H1 (cell line): ENCODE measurements around the gene AGBL4. TPM values are rescaled to one million over a fixed set of nuclear protein-coding genes. Genes with fewer than 3 reads are reported as not detected.

Experiments used
- CTCF ChIA-PET: fragments of 300-600 bp; sonication (Branson Sonifier 250); formaldehyde crosslinking; loops from one replicate; lab custom pipeline; 2021; ENCODE audit not compliant: partially characterized antibody; lab: Charles Lee
- POLR2A ChIA-PET: fragments of 300-600 bp; sonication (Branson Sonifier 250); formaldehyde crosslinking; loops from one replicate; lab custom pipeline; 2021; ENCODE audit warnings: inconsistent platforms; ENCODE audit not compliant: partially characterized antibody; lab: Charles Lee
- DNase-seq, 2 experiments: peaks; one replicate each; pipeline versions ENCODE4 v3.0.0 to v3.0.0-alpha.2; 2010 to 2022; ENCODE audit warnings: low spot score in 2 of 2, low read depth in 1 of 2, mixed read lengths in 1 of 2
- FAIRE-seq: peaks from 2 replicates; lab custom pipeline; 2011; peaks lifted over from hg19 to GRCh38; lab: Jason Lieb, UNC
- H2AFZ ChIP-seq: 2 replicates; pipeline ENCODE4 v1.8.1; 2012; ENCODE audit warnings: low read length, inconsistent platforms
- H2AK5ac ChIP-seq: 2 replicates; pipeline ENCODE4 v1.6.1; 2013; ENCODE audit warnings: low read depth, low read length
- H2BK120ac ChIP-seq: replicated peaks from 2 replicates; pipeline ENCODE3; 2013; ENCODE audit warnings: low read depth, low read length, inconsistent platforms
- H2BK12ac ChIP-seq: 2 replicates; pipeline ENCODE4 v1.6.1; 2013; ENCODE audit warnings: low read depth, low read length
- H2BK15ac ChIP-seq: 2 replicates; pipeline ENCODE4 v1.6.1; 2013; ENCODE audit warnings: low read length
- H2BK20ac ChIP-seq: 2 replicates; pipeline ENCODE4 v1.6.1; 2013; ENCODE audit warnings: low read length
- H2BK5ac ChIP-seq: 2 replicates; pipeline ENCODE4 v1.6.1; 2013; ENCODE audit warnings: low read depth, low read length
- H3K14ac ChIP-seq: 2 replicates; pipeline ENCODE4 v1.6.1; 2013; ENCODE audit warnings: inconsistent platforms; ENCODE audit not compliant: insufficient read length
- H3K18ac ChIP-seq: 2 replicates; pipeline ENCODE4 v1.6.1; 2013; ENCODE audit warnings: low read length; ENCODE audit errors: extremely low read depth
- H3K23ac ChIP-seq: 2 replicates; pipeline ENCODE4 v1.6.1; 2013; ENCODE audit warnings: inconsistent platforms; ENCODE audit not compliant: insufficient read length
- H3K23me2 ChIP-seq: 2 replicates; pipeline ENCODE4 v1.6.1; 2013; ENCODE audit warnings: low read depth, low read length
- H3K27ac ChIP-seq: 2 replicates; pipeline ENCODE4 v1.6.1; 2011; ENCODE audit warnings: low read depth, low read length, inconsistent platforms
- H3K27me3 ChIP-seq, 4 experiments: replicated peaks in 1 of 4; 1 replicate in 1 of 4; 2 replicates in 3 of 4; pipeline versions ENCODE4 v1.6.1 to v1.8.1; 2011 to 2013; ENCODE audit warnings: low read length in 3 of 4, mild to moderate bottlenecking in 3 of 4, inconsistent platforms in 2 of 4, mixed read lengths in 2 of 4, moderate library complexity in 1 of 4; ENCODE audit not compliant: control insufficient read depth in 3 of 4, insufficient read depth in 3 of 4; ENCODE audit errors: extremely low read depth in 1 of 4
- H3K36me3 ChIP-seq, 4 experiments: 2 replicates each; pipeline versions ENCODE4 v1.6.1 to v1.8.1; 2011 to 2013; ENCODE audit warnings: mild to moderate bottlenecking in 4 of 4, low read length in 3 of 4, moderate library complexity in 2 of 4, control low read depth in 1 of 4, inconsistent platforms in 1 of 4; ENCODE audit not compliant: insufficient read depth in 4 of 4, control insufficient read depth in 2 of 4
- H3K4ac ChIP-seq: replicated peaks from 2 replicates; pipeline ENCODE3; 2013; ENCODE audit warnings: low read length, low read depth, mixed read lengths, inconsistent platforms; ENCODE audit not compliant: insufficient read length
- H3K4me1 ChIP-seq, 4 experiments: replicated peaks in 1 of 4; 1 replicate in 1 of 4; 2 replicates in 3 of 4; pipeline versions ENCODE4 v1.6.1 to v1.8.1; 2011 to 2013; ENCODE audit warnings: low read length in 3 of 4, inconsistent platforms in 2 of 4, mixed read lengths in 1 of 4; ENCODE audit not compliant: insufficient read depth in 4 of 4, control insufficient read depth in 3 of 4
- H3K4me2 ChIP-seq, 2 experiments: 2 replicates each; pipeline versions ENCODE4 v1.6.1 to v1.8.1; 2011 to 2013; ENCODE audit warnings: low read depth in 2 of 2, low read length in 2 of 2, control low read depth in 1 of 2, inconsistent platforms in 1 of 2, mild to moderate bottlenecking in 1 of 2; ENCODE audit not compliant: insufficient read depth in 1 of 2
- H3K4me3 ChIP-seq, 4 experiments: fragments of 200-600, 300-600 bp in 1 of 4; sonication (generic), shearing (Covaris generic), sonication (Bioruptor Twin) in 1 of 4; 2 replicates each; pipeline versions ENCODE4 v1.5.1 to v1.8.1; 2011 to 2016; ENCODE audit warnings: low read length in 4 of 4, low read depth in 3 of 4, control low read depth in 2 of 4, inconsistent platforms in 2 of 4, mild to moderate bottlenecking in 2 of 4, mixed read lengths in 1 of 4, moderate library complexity in 1 of 4; ENCODE audit not compliant: insufficient read depth in 2 of 4; ENCODE audit errors: extremely low read depth in 1 of 4
- H3K56ac ChIP-seq: replicated peaks from 2 replicates; pipeline ENCODE3; 2013; ENCODE audit warnings: low read depth, mild to moderate bottlenecking, mixed read lengths, low read length, inconsistent platforms; ENCODE audit not compliant: insufficient read length
- H3K79me1 ChIP-seq: 2 replicates; pipeline ENCODE4 v1.6.1; 2013; ENCODE audit warnings: low read depth, low read length, control low read depth
- H3K79me2 ChIP-seq, 2 experiments: 2 replicates each; pipeline versions ENCODE4 v1.6.1 to v1.8.1; 2012 to 2013; ENCODE audit warnings: low read length in 2 of 2, mild to moderate bottlenecking in 2 of 2, inconsistent platforms in 1 of 2; ENCODE audit not compliant: insufficient read depth in 2 of 2, control insufficient read depth in 1 of 2
- H3K9ac ChIP-seq, 4 experiments: replicated peaks in 1 of 4; 1 replicate in 1 of 4; 2 replicates in 3 of 4; pipeline versions ENCODE4 v1.6.1 to v1.8.1; 2011 to 2013; ENCODE audit warnings: low read depth in 3 of 4, low read length in 3 of 4, control low read depth in 2 of 4, mild to moderate bottlenecking in 2 of 4, moderate library complexity in 2 of 4, inconsistent platforms in 1 of 4; ENCODE audit errors: extremely low read depth in 1 of 4
- H3K9me3 ChIP-seq, 2 experiments: 2 replicates each; pipeline versions ENCODE4 v1.6.1 to v1.8.1; 2012 to 2013; ENCODE audit warnings: mild to moderate bottlenecking in 2 of 2, moderate library complexity in 2 of 2, control low read depth in 1 of 2, inconsistent platforms in 1 of 2, low read depth in 1 of 2, low read length in 1 of 2, mixed read lengths in 1 of 2; ENCODE audit not compliant: insufficient read depth in 2 of 2
- H4K20me1 ChIP-seq, 2 experiments: replicated peaks in 1 of 2; 2 replicates each; pipeline versions ENCODE3 to v1.8.1; 2011 to 2013; ENCODE audit warnings: inconsistent platforms in 2 of 2, low read length in 2 of 2, mild to moderate bottlenecking in 1 of 2; ENCODE audit not compliant: insufficient read depth in 2 of 2, control insufficient read depth in 1 of 2
- H4K5ac ChIP-seq: 2 replicates; pipeline ENCODE4 v1.6.1; 2013; ENCODE audit warnings: low read length, low read depth, mixed read lengths, inconsistent platforms; ENCODE audit not compliant: insufficient read length
- H4K8ac ChIP-seq: 2 replicates; pipeline ENCODE4 v1.8.0; 2013; ENCODE audit warnings: mild to moderate bottlenecking, moderate library complexity, low read length, inconsistent platforms; ENCODE audit not compliant: insufficient read depth; ENCODE audit errors: extremely low read depth
- H4K91ac ChIP-seq: replicated peaks from 2 replicates; pipeline ENCODE3; 2013; ENCODE audit warnings: low read length, mixed read lengths, inconsistent platforms; ENCODE audit not compliant: insufficient read length
- ASH2L ChIP-seq: fragments of 200-600, 300-600 bp; sonication (generic); IDR thresholded peaks from one replicate; pipeline ENCODE4 v1.7.1; 2017; ENCODE audit warnings: low read length
- CBX8 ChIP-seq: fragments of 300-800, 300-1000 bp; sonication (generic); IDR thresholded peaks from 2 replicates; pipeline ENCODE4 v1.7.1; 2016; ENCODE audit warnings: low read depth, low read length, borderline replicate concordance
- EGR1 ChIP-seq: IDR thresholded peaks from 2 replicates; pipeline ENCODE4 v1.6.1; 2011; ENCODE audit warnings: low read depth, low read length, borderline replicate concordance
- NANOG ChIP-seq: IDR thresholded peaks from 2 replicates; pipeline ENCODE4 v1.6.1; 2011; ENCODE audit warnings: low read length, low read depth, mild to moderate bottlenecking, inconsistent platforms; ENCODE audit not compliant: insufficient read depth, poor library complexity, severe bottlenecking
- RXRA ChIP-seq: IDR thresholded peaks from 2 replicates; pipeline ENCODE4 v1.6.1; 2011; ENCODE audit warnings: low read depth, mild to moderate bottlenecking, low read length, moderate library complexity; ENCODE audit not compliant: insufficient read depth
- SUZ12 ChIP-seq: fragments of 200-600 bp; sonication (generic); IDR thresholded peaks from 2 replicates; pipeline ENCODE4 v1.6.1; 2012; ENCODE audit warnings: mild to moderate bottlenecking, inconsistent platforms, low read length, moderate library complexity, mixed read lengths
- TAF1 ChIP-seq: IDR thresholded peaks from 2 replicates; pipeline ENCODE4 v1.6.1; 2011; ENCODE audit warnings: mild to moderate bottlenecking, low read depth, low read length
- TAF7 ChIP-seq: optimal IDR thresholded peaks from 2 replicates; pipeline ENCODE3; 2011; ENCODE audit warnings: low read depth, mild to moderate bottlenecking, inconsistent platforms, low read length, moderate library complexity, borderline replicate concordance
- polyA plus RNA-seq, 7 experiments: library from polyadenylated mRNA; depleted of rRNA in 3 of 7; stranded (reverse) in 5 of 7; unstranded in 2 of 7; fragments of >200 nt in 5 of 7; fragments of 200-250 nt in 2 of 7; gene quantifications; 1 replicate in 5 of 7; 2 replicates in 1 of 7; 4 replicates in 1 of 7; pipeline versions ENCODE4 v1.2.1 to v1.2.3, GENCODE V29; 2011 to 2013; ENCODE audit warnings: missing spikeins in 2 of 7, mixed read lengths in 2 of 7
- total RNA-seq: library from RNA; stranded (reverse); fragmentation: NEBNext Ultra II Directional; extraction: Animal tissue kit (Norgen Biotek cat#: 25700); gene quantifications from 2 replicates; pipeline ENCODE4 v1.2.1, GENCODE V29; 2021

The AGBL4 gene
- total and polyA plus RNA-seq, 2 of the 8 experiments (the other 6 are each of a cell fraction or from before 2014, with no cell fraction given), result 0.41 to 0.45 TPM

DNA sequence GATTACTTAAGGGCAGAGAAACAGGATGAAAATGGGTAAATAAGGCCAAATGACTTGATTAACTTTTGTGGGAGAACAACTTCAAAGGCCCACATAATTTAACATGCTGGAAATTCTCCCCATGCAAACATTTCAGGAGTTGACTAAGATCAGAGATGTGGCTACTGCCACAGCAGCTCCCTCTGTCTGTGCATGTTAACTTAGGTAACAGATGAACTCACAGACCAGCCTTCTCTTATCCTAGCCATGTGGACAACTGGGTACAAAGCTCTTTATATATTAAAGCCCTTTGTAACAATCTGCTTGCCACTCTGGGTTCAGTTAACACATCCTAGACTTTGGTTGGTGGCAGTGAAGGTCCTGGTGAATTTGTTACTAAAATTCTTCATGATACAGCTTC, 1280.3 kb downstream of the AGBL4 start:
- Histone ChIP-seq H2BK5ac (no peak overlapping the region), H2AK5ac (no peak overlapping the region), H4K5ac (no peak overlapping the region), H2AFZ (no peak overlapping the region), H4K91ac (no peak overlapping the region), H3K23ac (no peak overlapping the region), H3K4me2 (no peak overlapping the region), H2BK12ac (no peak overlapping the region), H3K79me2 (no peaks in the 10 kb centered on the region), H3K4ac (no peak overlapping the region), H3K27ac (no peak overlapping the region), H3K9me3 (no peaks in the 10 kb centered on the region), H3K79me1 (no peaks in the 10 kb centered on the region; the same call in 1 of the 2 replicates), H3K23me2 (no peaks in the 10 kb centered on the region; the same call in 1 of the 2 replicates), H3K56ac (no peak overlapping the region), H3K27me3 (no peaks in the 10 kb centered on the region), H2BK120ac (no peak overlapping the region), H4K8ac (no peak overlapping the region), H3K18ac (no peak overlapping the region), H2BK15ac (no peak overlapping the region), H3K4me3 (no peak overlapping the region), H4K20me1 (no peaks in the 10 kb centered on the region), H2BK20ac (no peak overlapping the region), H3K4me1 (no peaks in the 10 kb centered on the region; a peak in 1 of 7 replicates), H3K9ac (no peak overlapping the region), H3K36me3 (no peaks in the 10 kb centered on the region), H3K14ac (no peak overlapping the region)
- TF ChIP-seq CBX8, result no peak
- no peak for TF ChIP-seq NANOG
- no peak for TF ChIP-seq ASH2L
- no peak for TF ChIP-seq TAF7
- TF ChIP-seq RXRA, result no peak
- TF ChIP-seq SUZ12, result no peak
- TF ChIP-seq EGR1, result no peak
- no peak for TF ChIP-seq TAF1
- FAIRE-seq, result no peak
- ChIA-PET CTCF (interaction anchor here (0.9 to 3.9 kb wide), 9 partner anchors 9 to 115 kb away, joined by 3 to 18 read pairs (median 6); no protein-coding TSS in a partner anchor), POLR2A (no interaction called here)
- no peak for DNase-seq
